K562 treated with DMSO at 1 percent for 12 hours (cell line): ENCODE data around the gene CENPW. TPM values are rescaled to one million over a fixed set of nuclear protein-coding genes. Genes with fewer than 3 reads are reported as not detected.

Experiments used
- total RNA-seq: library from RNA; unstranded; fragments of 300-600 nt; gene quantifications from 2 replicates; pipeline ENCODE4 v1.2.3, GENCODE V29; 2022; ENCODE audit not compliant: insufficient read depth

CENPW gene
- total RNA-seq: 40.3 and 54.7 TPM in 2 replicates

GRCh38 chr6:126339796-126340609 lies at the start of gene CENPW:
TSS of gene CENPW (plus strand) at chr6:126340115. CDS start at chr6:126340274, 159 bp downstream.

